ENCODE data around the gene KIF26B. TPM values are rescaled to one million over a fixed set of nuclear protein-coding genes. Genes with fewer than 3 reads are reported as not detected.
"Not testable (repeated sequence)": the region's sequence is repeated elsewhere in the genome, so short reads cannot be mapped to it uniquely, and the experiment has no call there.

The KIF26B gene
- total and polyA plus RNA-seq, 3 experiments from 2014 or later = 0.11 to 0.16 TPM; not detected in 1

- Histone ChIP-seq H3K27ac (ENCODE audit: low read depth, low read length) (no peak overlapping the region), H3K9me3 (ENCODE audit: low read length) (no peaks in the 10 kb centered on the region), H3K36me3 (ENCODE audit: insufficient read depth, low read length) (no peaks in the 10 kb centered on the region), H3K4me3 (ENCODE audit: low read length) (no peak overlapping the region), H3K27me3 (ENCODE audit: insufficient read depth, low read length, poor library complexity, severe bottlenecking) (no peaks in the 10 kb centered on the region), H3K4me1 (ENCODE audit: insufficient read depth, low read length) (no peaks in the 10 kb centered on the region)
- no peak for DNase-seq
- no peak overlapping the region for H3K27ac Mint-ChIP-seq
- H3K4me3 Mint-ChIP-seq = no peak overlapping the region
- ChIA-PET CTCF (no interaction called here), POLR2A (no interaction called here)
- peaks cover 2 to 47% (median 16%) of the 10 kb centered on the region in 5 donors for H3K9me3 Mint-ChIP-seq
- H3K4me1 Mint-ChIP-seq = no peaks in the 10 kb centered on the region
- peaks cover 0 to 35% (median 2%) of the 10 kb centered on the region in 3 donors for H3K36me3 Mint-ChIP-seq
- no peaks in the 10 kb centered on the region for H3K27me3 Mint-ChIP-seq
Measured at GRCh38 chr1:245721488-245721887, 566.7 kb downstream of the KIF26B start.

DNA sequence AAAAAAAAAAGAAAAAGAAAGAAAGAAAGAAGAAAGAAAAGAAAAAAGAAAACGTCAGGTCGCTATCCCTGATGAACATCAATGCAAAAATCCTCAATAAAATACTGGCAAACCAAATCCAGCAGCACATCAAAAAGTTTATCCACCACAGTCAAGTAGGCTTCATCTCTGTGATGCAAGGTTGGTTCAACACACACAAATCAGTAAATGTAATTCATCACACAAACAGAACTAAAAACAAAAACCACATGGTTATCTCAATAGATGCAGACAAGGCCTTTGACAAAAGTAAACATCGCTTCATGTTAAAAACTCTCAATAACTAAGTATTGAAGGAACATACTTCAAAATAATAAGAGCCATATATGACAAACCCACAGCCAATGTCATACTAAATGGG, 573.2 kb downstream of the KIF26B start:
- POLR2A ChIA-PET; H3K27me3 Mint-ChIP-seq; H3K4me1 ChIP-seq (ENCODE audit: insufficient read depth, low read length); H3K27me3 ChIP-seq (ENCODE audit: insufficient read depth, low read length, poor library complexity, severe bottlenecking); H3K36me3 ChIP-seq (ENCODE audit: insufficient read depth, low read length); H3K4me3 Mint-ChIP-seq; H3K9me3 ChIP-seq (ENCODE audit: low read length); H3K4me3 ChIP-seq (ENCODE audit: low read length); DNase-seq; H3K27ac ChIP-seq (ENCODE audit: low read depth, low read length); CTCF ChIA-PET; H3K27ac Mint-ChIP-seq; H3K4me1 Mint-ChIP-seq: not testable (repeated sequence)
- Mint-ChIP-seq H3K36me3 (peaks cover 1 to 70% (median 4%) of the 10 kb centered on the region in 3 donors), H3K9me3 (peaks cover 41 to 84% (median 65%) of the 10 kb centered on the region in 5 donors)

DNA sequence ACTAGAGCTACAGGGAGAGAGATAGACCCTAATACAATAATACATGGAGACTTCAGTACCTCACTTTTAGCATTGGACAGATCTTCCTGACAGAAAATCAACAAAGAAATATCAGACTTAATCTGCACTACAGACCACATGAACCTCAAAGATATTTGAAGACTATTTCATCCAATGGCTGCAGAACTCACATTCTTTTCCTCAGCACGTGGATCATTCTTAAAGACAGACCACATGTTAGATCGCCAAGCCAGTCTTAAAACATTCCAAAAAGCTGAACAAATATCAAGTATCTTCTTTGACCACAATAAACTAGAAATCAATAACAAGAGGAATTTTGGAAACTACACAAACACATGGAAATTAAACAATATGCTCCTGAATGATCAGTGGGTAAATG, 576.0 kb downstream of the KIF26B start:
- Mint-ChIP-seq H3K36me3 (peaks cover 1 to 54% (median 2%) of the 10 kb centered on the region in 3 donors), H3K27ac (no peak overlapping the region), H3K4me1 (no peaks in the 10 kb centered on the region), H3K27me3 (peaks cover 0 to 3% of the 10 kb centered on the region in 2 donors), H3K9me3 (peaks cover 37 to 79% (median 63%) of the 10 kb centered on the region in 5 donors), H3K4me3 (no peak overlapping the region)
- Histone ChIP-seq H3K4me3 (ENCODE audit: low read length) (no peak overlapping the region), H3K4me1 (ENCODE audit: insufficient read depth, low read length) (no peaks in the 10 kb centered on the region), H3K27me3 (ENCODE audit: insufficient read depth, low read length, poor library complexity, severe bottlenecking) (no peaks in the 10 kb centered on the region), H3K9me3 (ENCODE audit: low read length) (no peaks in the 10 kb centered on the region), H3K36me3 (ENCODE audit: insufficient read depth, low read length) (no peaks in the 10 kb centered on the region), H3K27ac (ENCODE audit: low read depth, low read length) (no peak overlapping the region)
- POLR2A ChIA-PET = no interaction called here
- CTCF ChIA-PET = no interaction called here
- DNase-seq = no peak

DNA sequence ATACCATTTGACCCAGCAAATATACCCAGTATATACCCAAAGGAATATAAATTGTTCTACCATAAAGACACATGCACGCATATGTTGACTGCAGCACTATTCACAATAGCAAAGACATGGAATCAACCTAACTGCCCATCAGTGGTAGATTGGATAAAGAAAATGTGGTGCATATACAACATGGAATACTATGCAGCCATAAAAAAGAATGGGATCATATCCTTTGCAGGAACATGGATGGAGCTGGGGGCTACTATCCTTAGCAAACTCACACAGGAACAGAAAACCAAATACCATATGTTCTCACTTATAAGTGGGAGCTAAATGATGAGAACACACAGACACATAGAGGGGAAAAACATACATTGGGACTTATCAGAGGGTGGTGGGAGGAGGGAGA, 585.6 kb downstream of the KIF26B start:
- H3K4me1 ChIP-seq (ENCODE audit: insufficient read depth, low read length); H3K36me3 ChIP-seq (ENCODE audit: insufficient read depth, low read length); POLR2A ChIA-PET; H3K27ac ChIP-seq (ENCODE audit: low read depth, low read length); H3K4me1 Mint-ChIP-seq; H3K4me3 Mint-ChIP-seq; H3K4me3 ChIP-seq (ENCODE audit: low read length); DNase-seq; H3K27ac Mint-ChIP-seq; H3K27me3 ChIP-seq (ENCODE audit: insufficient read depth, low read length, poor library complexity, severe bottlenecking); H3K27me3 Mint-ChIP-seq; H3K9me3 ChIP-seq (ENCODE audit: low read length); CTCF ChIA-PET: not testable (repeated sequence)
- peaks cover 4 to 35% (median 21%) of the 10 kb centered on the region in 5 donors for H3K9me3 Mint-ChIP-seq
- peaks cover 0 to 16% (median 3%) of the 10 kb centered on the region in 3 donors for H3K36me3 Mint-ChIP-seq

GRCh38 chr1:245742896-245743295, 588.1 kb downstream of the KIF26B start:
- Histone ChIP-seq H3K27me3 (ENCODE audit: insufficient read depth, low read length, poor library complexity, severe bottlenecking) (no peaks in the 10 kb centered on the region), H3K9me3 (ENCODE audit: low read length) (no peaks in the 10 kb centered on the region), H3K36me3 (ENCODE audit: insufficient read depth, low read length) (no peaks in the 10 kb centered on the region), H3K4me1 (ENCODE audit: insufficient read depth, low read length) (no peaks in the 10 kb centered on the region), H3K27ac (ENCODE audit: low read depth, low read length) (no peak overlapping the region), H3K4me3 (ENCODE audit: low read length) (no peak overlapping the region)
- Mint-ChIP-seq H3K27me3 (no peaks in the 10 kb centered on the region), H3K27ac (no peak overlapping the region), H3K9me3 (peaks cover 4 to 55% (median 40%) of the 10 kb centered on the region in 5 donors), H3K4me3 (no peak overlapping the region), H3K36me3 (peaks cover 10 to 40% (median 19%) of the 10 kb centered on the region in 3 donors), H3K4me1 (no peaks in the 10 kb centered on the region)
- ChIA-PET POLR2A (no interaction called here), CTCF (no interaction called here)
- DNase-seq = no peak

- H3K27me3 ChIP-seq (ENCODE audit: insufficient read depth, low read length, poor library complexity, severe bottlenecking) = no peaks in the 10 kb centered on the region
- H3K4me3 Mint-ChIP-seq = no peak overlapping the region
- H3K4me1 ChIP-seq (ENCODE audit: insufficient read depth, low read length) = no peaks in the 10 kb centered on the region
- H3K4me3 ChIP-seq (ENCODE audit: low read length) = no peak overlapping the region
- H3K27ac ChIP-seq (ENCODE audit: low read depth, low read length) = no peak overlapping the region
- H3K36me3 Mint-ChIP-seq = peaks cover 24 to 66% (median 58%) of the 10 kb centered on the region in 3 donors
- CTCF ChIA-PET = no interaction called here
- no peak for DNase-seq
- no peaks in the 10 kb centered on the region for H3K4me1 Mint-ChIP-seq
- no peaks in the 10 kb centered on the region for H3K27me3 Mint-ChIP-seq
- H3K9me3 Mint-ChIP-seq = peaks cover 4 to 69% (median 31%) of the 10 kb centered on the region in 5 donors
- H3K27ac Mint-ChIP-seq = no peak overlapping the region
- no peaks in the 10 kb centered on the region for H3K9me3 ChIP-seq (ENCODE audit: low read length)
- POLR2A ChIA-PET = no interaction called here
- H3K36me3 ChIP-seq (ENCODE audit: insufficient read depth, low read length) = peaks cover 4% of the 10 kb centered on the region
Measured at GRCh38 chr1:245748240-245748639, 593.5 kb downstream of the KIF26B start.

DNA sequence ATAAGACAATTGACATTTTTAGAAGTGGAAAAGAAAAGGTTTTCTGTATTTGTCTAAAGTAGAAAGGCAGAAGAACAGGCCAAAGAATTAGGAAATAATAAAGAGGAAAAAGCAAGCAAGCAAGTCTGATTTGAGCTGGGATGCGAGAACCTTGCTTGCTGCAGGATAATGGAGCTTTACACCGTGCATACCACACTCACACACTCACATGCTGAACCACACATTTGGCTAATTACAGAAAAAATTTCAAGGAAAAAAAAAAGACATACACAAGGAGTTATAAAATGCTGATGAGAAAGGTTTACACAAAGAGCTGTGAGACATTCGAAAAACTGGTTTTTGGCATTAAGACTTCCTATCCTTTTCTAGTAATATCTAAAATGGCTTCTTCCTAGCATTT, 593.9 kb downstream of the KIF26B start:
- peaks cover 24 to 68% (median 59%) of the 10 kb centered on the region in 3 donors for H3K36me3 Mint-ChIP-seq
- no peak overlapping the region for H3K4me3 Mint-ChIP-seq
- H3K4me1 ChIP-seq (ENCODE audit: insufficient read depth, low read length) = no peaks in the 10 kb centered on the region
- CTCF ChIA-PET = no interaction called here
- no peaks in the 10 kb centered on the region for H3K4me1 Mint-ChIP-seq
- no peak overlapping the region for H3K27ac ChIP-seq (ENCODE audit: low read depth, low read length)
- no peak for DNase-seq
- H3K36me3 ChIP-seq (ENCODE audit: insufficient read depth, low read length) = peaks cover 4% of the 10 kb centered on the region
- H3K27me3 Mint-ChIP-seq = no peaks in the 10 kb centered on the region
- H3K4me3 ChIP-seq (ENCODE audit: low read length) = no peak overlapping the region
- H3K27ac Mint-ChIP-seq = no peak overlapping the region
- peaks cover 4 to 69% (median 31%) of the 10 kb centered on the region in 5 donors for H3K9me3 Mint-ChIP-seq
- POLR2A ChIA-PET = no interaction called here
- no peaks in the 10 kb centered on the region for H3K9me3 ChIP-seq (ENCODE audit: low read length)
- no peaks in the 10 kb centered on the region for H3K27me3 ChIP-seq (ENCODE audit: insufficient read depth, low read length, poor library complexity, severe bottlenecking)

- no peak overlapping the region for H3K27ac Mint-ChIP-seq
- no peaks in the 10 kb centered on the region for H3K27me3 Mint-ChIP-seq
- Histone ChIP-seq H3K9me3 (ENCODE audit: low read length) (no peaks in the 10 kb centered on the region), H3K36me3 (ENCODE audit: insufficient read depth, low read length) (peaks cover 4% of the 10 kb centered on the region), H3K27ac (ENCODE audit: low read depth, low read length) (no peak overlapping the region), H3K4me3 (ENCODE audit: low read length) (no peak overlapping the region), H3K4me1 (ENCODE audit: insufficient read depth, low read length) (no peaks in the 10 kb centered on the region), H3K27me3 (ENCODE audit: insufficient read depth, low read length, poor library complexity, severe bottlenecking) (no peaks in the 10 kb centered on the region)
- ChIA-PET CTCF (no interaction called here), POLR2A (no interaction called here)
- H3K4me3 Mint-ChIP-seq = no peak overlapping the region
- H3K9me3 Mint-ChIP-seq = peaks cover 4 to 69% (median 31%) of the 10 kb centered on the region in 5 donors
- peaks cover 24 to 71% (median 59%) of the 10 kb centered on the region in 3 donors for H3K36me3 Mint-ChIP-seq
- no peak for DNase-seq
- H3K4me1 Mint-ChIP-seq = no peaks in the 10 kb centered on the region
Measured at GRCh38 chr1:245749053-245749452, 594.3 kb downstream of the KIF26B start.

- Mint-ChIP-seq H3K4me3 (no peak overlapping the region), H3K9me3 (peaks cover 4 to 71% (median 27%) of the 10 kb centered on the region in 5 donors), H3K27me3 (no peaks in the 10 kb centered on the region), H3K27ac (no peak overlapping the region), H3K36me3 (peaks cover 21 to 78% (median 60%) of the 10 kb centered on the region in 3 donors), H3K4me1 (no peaks in the 10 kb centered on the region)
- Histone ChIP-seq H3K4me3 (ENCODE audit: low read length) (no peak overlapping the region), H3K36me3 (ENCODE audit: insufficient read depth, low read length) (peaks cover 4% of the 10 kb centered on the region), H3K27me3 (ENCODE audit: insufficient read depth, low read length, poor library complexity, severe bottlenecking) (no peaks in the 10 kb centered on the region), H3K9me3 (ENCODE audit: low read length) (no peaks in the 10 kb centered on the region), H3K27ac (ENCODE audit: low read depth, low read length) (no peak overlapping the region), H3K4me1 (ENCODE audit: insufficient read depth, low read length) (no peaks in the 10 kb centered on the region)
- CTCF ChIA-PET = no interaction called here
- POLR2A ChIA-PET = no interaction called here
- no peak for DNase-seq
Measured at GRCh38 chr1:245750261-245750660, 595.5 kb downstream of the KIF26B start.
